ENCODE results near the gene BMPR1A.

DNA sequence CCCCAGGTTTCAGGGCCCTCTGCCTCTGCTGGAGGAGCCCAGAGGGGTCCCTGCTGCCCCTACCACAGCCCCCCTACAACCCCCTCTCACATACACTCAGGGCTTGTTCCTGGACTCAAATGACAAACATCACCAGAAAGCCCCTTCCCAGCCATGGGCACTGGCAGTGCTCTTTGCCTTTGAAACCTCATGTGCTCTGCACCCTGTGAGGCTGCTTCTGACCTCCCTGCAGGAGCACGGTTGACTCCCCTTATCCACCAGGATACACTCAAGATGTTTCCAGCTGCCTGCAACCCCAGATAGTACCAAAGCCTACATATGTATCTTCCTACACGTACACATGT lies 208.4 kb downstream of the BMPR1A start:
- TF ChIP-seq NFRKB (IDR thresholded peaks at IDR 0.05) (no peak), SUZ12 (IDR thresholded peaks at IDR 0.05) (no peak), FOXA1 (IDR thresholded peaks at IDR 0.05) (no peak), CTBP1 (IDR thresholded peaks at IDR 0.05; ENCODE audit: borderline replicate concordance) (no peak), FOXM1 (IDR thresholded peaks at IDR 0.05; ENCODE audit: borderline replicate concordance) (no peak), L3MBTL2 (conservative IDR thresholded peaks at IDR 0.05) (no peak), FOXK2 (IDR thresholded peaks at IDR 0.05) (no peak), ARNT (IDR thresholded peaks at IDR 0.05) (no peak), TARDBP (IDR thresholded peaks at IDR 0.05) (no peak), SP1 (IDR thresholded peaks at IDR 0.05) (no peak), ZNF384 (IDR thresholded peaks at IDR 0.05) (no peak)
- TF ChIP-seq, protein P1, sequence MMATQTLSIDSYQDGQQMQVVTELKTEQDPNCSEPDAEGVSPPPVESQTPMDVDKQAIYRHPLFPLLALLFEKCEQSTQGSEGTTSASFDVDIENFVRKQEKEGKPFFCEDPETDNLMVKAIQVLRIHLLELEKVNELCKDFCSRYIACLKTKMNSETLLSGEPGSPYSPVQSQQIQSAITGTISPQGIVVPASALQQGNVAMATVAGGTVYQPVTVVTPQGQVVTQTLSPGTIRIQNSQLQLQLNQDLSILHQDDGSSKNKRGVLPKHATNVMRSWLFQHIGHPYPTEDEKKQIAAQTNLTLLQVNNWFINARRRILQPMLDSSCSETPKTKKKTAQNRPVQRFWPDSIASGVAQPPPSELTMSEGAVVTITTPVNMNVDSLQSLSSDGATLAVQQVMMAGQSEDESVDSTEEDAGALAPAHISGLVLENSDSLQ (IDR thresholded peaks at IDR 0.05) = no peak
